H1 (cell line): Measurements from ENCODE around the gene RAB36. TPM values are rescaled to one million over a fixed set of nuclear protein-coding genes. Genes with fewer than 3 reads are reported as not detected.

Experiments used
- CREB1 ChIP-seq: IDR thresholded peaks from 2 replicates; pipeline ENCODE4 v1.6.1; 2012; ENCODE audit warnings: inconsistent platforms
- EP300 ChIP-seq, 2 experiments: IDR thresholded peaks; 1 replicate in 1 of 2; 2 replicates in 1 of 2; pipeline ENCODE4 v1.6.1; 2011 to 2012; ENCODE audit warnings: low read depth in 2 of 2, low read length in 2 of 2, mild to moderate bottlenecking in 2 of 2, borderline replicate concordance in 1 of 2, inconsistent platforms in 1 of 2, moderate library complexity in 1 of 2
- KDM4A ChIP-seq: IDR thresholded peaks from one replicate; pipeline ENCODE4 v1.7.1; 2012; ENCODE audit warnings: low read depth, mild to moderate bottlenecking, moderate library complexity, low read length, inconsistent platforms; ENCODE audit not compliant: severe bottlenecking
- RFX5 ChIP-seq: IDR thresholded peaks from 2 replicates; pipeline ENCODE4 v1.6.1; 2011; ENCODE audit warnings: low read depth, low read length, improper control_type of control experiment, borderline replicate concordance
- SP2 ChIP-seq: IDR thresholded peaks from 2 replicates; pipeline ENCODE4 v1.6.1; 2012; ENCODE audit warnings: mild to moderate bottlenecking, low read length, inconsistent platforms
- SRF ChIP-seq: IDR thresholded peaks from 2 replicates; pipeline ENCODE4 v1.6.1; 2011; ENCODE audit warnings: mild to moderate bottlenecking, low read depth, low read length, moderate library complexity
- polyA plus RNA-seq, 7 experiments: library from polyadenylated mRNA; depleted of rRNA in 3 of 7; stranded (reverse) in 5 of 7; unstranded in 2 of 7; fragments of >200 nt in 5 of 7; fragments of 200-250 nt in 2 of 7; gene quantifications; 1 replicate in 5 of 7; 2 replicates in 1 of 7; 4 replicates in 1 of 7; pipeline versions ENCODE4 v1.2.1 to v1.2.3, GENCODE V29; 2011 to 2013; ENCODE audit warnings: missing spikeins in 2 of 7, mixed read lengths in 2 of 7
- total RNA-seq: library from RNA; stranded (reverse); fragmentation: NEBNext Ultra II Directional; extraction: Animal tissue kit (Norgen Biotek cat#: 25700); gene quantifications from 2 replicates; pipeline ENCODE4 v1.2.1, GENCODE V29; 2021
- TF ChIP-seq, protein P1 (sequence below), 3 experiments: IDR thresholded peaks; 1 replicate in 2 of 3; 2 replicates in 1 of 3; pipeline versions ENCODE4 v1.5.1 to v1.6.1; 2011; ENCODE audit warnings: low read length in 3 of 3, mild to moderate bottlenecking in 3 of 3, inconsistent platforms in 2 of 3, low read depth in 1 of 3, moderate library complexity in 1 of 3; ENCODE audit not compliant: insufficient read depth in 1 of 3; ENCODE audit errors: control extremely low read depth in 1 of 3

Gene RAB36
- total and polyA plus RNA-seq, 2 of the 8 experiments (the other 6 are each of a cell fraction or from before 2014, with no cell fraction given): 1.0 to 1.5 TPM

DNA sequence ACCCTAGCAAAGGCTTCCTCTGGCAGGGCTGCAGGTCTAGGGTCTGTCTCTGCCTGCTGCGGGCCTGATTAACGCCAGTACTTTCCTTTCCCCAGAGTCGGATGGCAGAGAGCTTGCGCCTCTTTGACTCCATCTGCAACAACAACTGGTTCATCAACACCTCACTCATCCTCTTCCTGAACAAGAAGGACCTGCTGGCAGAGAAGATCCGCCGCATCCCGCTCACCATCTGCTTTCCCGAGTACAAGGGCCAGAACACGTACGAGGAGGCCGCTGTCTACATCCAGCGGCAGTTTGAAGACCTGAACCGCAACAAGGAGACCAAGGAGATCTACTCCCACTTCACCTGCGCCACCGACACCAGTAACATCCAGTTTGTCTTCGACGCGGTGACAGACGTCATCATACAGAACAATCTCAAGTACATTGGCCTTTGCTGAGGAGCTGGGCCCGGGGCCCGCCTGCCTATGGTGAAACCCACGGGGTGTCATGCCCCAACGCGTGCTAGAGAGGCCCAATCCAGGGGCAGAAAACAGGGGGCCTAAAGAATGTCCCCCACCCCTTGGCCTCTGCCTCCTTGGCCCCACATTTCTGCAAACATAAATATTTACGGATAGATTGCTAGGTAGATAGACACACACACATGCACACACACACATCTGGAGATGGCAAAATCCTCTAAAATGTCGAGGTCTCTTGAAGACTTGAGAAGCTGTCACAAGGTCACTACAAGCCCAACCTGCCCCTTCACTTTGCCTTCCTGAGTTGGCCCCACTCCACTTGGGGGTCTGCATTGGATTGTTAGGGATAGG lies 22.1 kb upstream of the RAB36 start (continued):
- TF ChIP-seq EP300 (IDR thresholded peaks at IDR 0.05; ENCODE audit: borderline replicate concordance in 1 of 2, low read depth in 2 of 2, low read length in 2 of 2) (no peak), SRF (no peak), RFX5 (no peak), KDM4A (no peak), CREB1 (no peak), SP2 (no peak)
- TF ChIP-seq, protein P1, sequence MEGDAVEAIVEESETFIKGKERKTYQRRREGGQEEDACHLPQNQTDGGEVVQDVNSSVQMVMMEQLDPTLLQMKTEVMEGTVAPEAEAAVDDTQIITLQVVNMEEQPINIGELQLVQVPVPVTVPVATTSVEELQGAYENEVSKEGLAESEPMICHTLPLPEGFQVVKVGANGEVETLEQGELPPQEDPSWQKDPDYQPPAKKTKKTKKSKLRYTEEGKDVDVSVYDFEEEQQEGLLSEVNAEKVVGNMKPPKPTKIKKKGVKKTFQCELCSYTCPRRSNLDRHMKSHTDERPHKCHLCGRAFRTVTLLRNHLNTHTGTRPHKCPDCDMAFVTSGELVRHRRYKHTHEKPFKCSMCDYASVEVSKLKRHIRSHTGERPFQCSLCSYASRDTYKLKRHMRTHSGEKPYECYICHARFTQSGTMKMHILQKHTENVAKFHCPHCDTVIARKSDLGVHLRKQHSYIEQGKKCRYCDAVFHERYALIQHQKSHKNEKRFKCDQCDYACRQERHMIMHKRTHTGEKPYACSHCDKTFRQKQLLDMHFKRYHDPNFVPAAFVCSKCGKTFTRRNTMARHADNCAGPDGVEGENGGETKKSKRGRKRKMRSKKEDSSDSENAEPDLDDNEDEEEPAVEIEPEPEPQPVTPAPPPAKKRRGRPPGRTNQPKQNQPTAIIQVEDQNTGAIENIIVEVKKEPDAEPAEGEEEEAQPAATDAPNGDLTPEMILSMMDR (IDR thresholded peaks at IDR 0.05; ENCODE audit: control extremely low read depth in 1 of 3, insufficient read depth in 1 of 3, low read depth in 1 of 3, low read length in 3 of 3): no peak
